T-cell (primary cell): Measurements from ENCODE around the gene KLHDC3. TPM values are rescaled to one million over a fixed set of nuclear protein-coding genes. Genes with fewer than 3 reads are reported as not detected.

ENCODE experiments used
- ATAC-seq, 4 experiments: fragments of 200-7000 bp in 3 of 4; fragments of 150-1000 bp in 1 of 4; cut with Tn5 transposase; replicated peaks in 1 of 4; 1 replicate in 3 of 4; 2 replicates in 1 of 4; pipeline ENCODE4 v1.10.0; 2021; ENCODE audit warnings: moderate library complexity in 3 of 4, mild to moderate bottlenecking in 2 of 4, moderate number of reproducible peaks in 1 of 4
- CTCF ChIA-PET, 2 donors: fragments of 300-600 bp; sonication (Branson Sonifier 250); formaldehyde crosslinking; loops; one replicate each; lab custom pipeline; 2022; ENCODE audit warnings: antibody characterized with exemption in 2 of 2; lab: Charles Lee
- POLR2A ChIA-PET, 2 donors: fragments of 300-600 bp; sonication (Branson Sonifier 250); formaldehyde crosslinking; loops; one replicate each; lab custom pipeline; 2022; ENCODE audit warnings: antibody characterized with exemption in 2 of 2; lab: Charles Lee
- DNase-seq, 35 experiments: peaks; one replicate each; pipeline versions ENCODE4 v3.0.0 to v3.0.0-alpha.2; 2013 to 2023
- H3K27ac ChIP-seq: one replicate; pipeline ENCODE4 v1.5.1; 2013; ENCODE audit warnings: low read length
- H3K27me3 ChIP-seq, 2 experiments: replicated peaks in 1 of 2; 1 replicate in 1 of 2; 2 replicates in 1 of 2; pipeline versions ENCODE4 v1.6.1 to v1.7.0; 2013; ENCODE audit warnings: low read length in 1 of 2, mixed read lengths in 1 of 2; ENCODE audit not compliant: control insufficient read depth in 2 of 2, insufficient read depth in 2 of 2; ENCODE audit errors: extremely low read depth in 1 of 2
- H3K36me3 ChIP-seq, 2 donors: 1 replicate in 1 of 2; 2 replicates in 1 of 2; pipeline versions ENCODE4 v1.6.1 to v1.7.0; 2013; ENCODE audit warnings: low read length in 1 of 2; ENCODE audit not compliant: control insufficient read depth in 2 of 2, insufficient read depth in 1 of 2; ENCODE audit errors: extremely low read depth in 1 of 2
- H3K4me1 ChIP-seq, 2 experiments: 1 replicate in 1 of 2; 2 replicates in 1 of 2; pipeline versions ENCODE4 v1.6.1 to v1.7.0; 2013; ENCODE audit warnings: low read length in 2 of 2, mixed read lengths in 1 of 2; ENCODE audit not compliant: insufficient read depth in 2 of 2, control insufficient read depth in 1 of 2; ENCODE audit errors: extremely low read depth in 1 of 2
- H3K4me3 ChIP-seq, 2 donors: 1 replicate in 1 of 2; 2 replicates in 1 of 2; pipeline versions ENCODE4 v1.5.1 to v1.7.0; 2013; ENCODE audit warnings: mild to moderate bottlenecking in 2 of 2, low read length in 1 of 2, moderate library complexity in 1 of 2; ENCODE audit not compliant: control insufficient read depth in 1 of 2; ENCODE audit errors: extremely low read depth in 1 of 2
- H3K9me3 ChIP-seq: 2 replicates; pipeline ENCODE4 v1.7.0; 2013
- H3K27ac Mint-ChIP-seq, 2 donors: one replicate each; pipeline ENCODE4 v1.8.0; 2020 to 2021; ENCODE audit warnings: mild to moderate bottlenecking in 2 of 2, mixed read lengths in 2 of 2
- H3K27me3 Mint-ChIP-seq, 2 donors: one replicate each; pipeline ENCODE4 v1.8.0; 2021 to 2022; ENCODE audit warnings: mixed read lengths in 2 of 2
- H3K36me3 Mint-ChIP-seq: one replicate; pipeline ENCODE4 v1.8.0; 2021; ENCODE audit warnings: mixed read lengths
- H3K4me1 Mint-ChIP-seq, 3 donors: one replicate each; pipeline ENCODE4 v1.8.0; 2020 to 2022; ENCODE audit warnings: mixed read lengths in 3 of 3, mild to moderate bottlenecking in 1 of 3
- H3K4me3 Mint-ChIP-seq, 3 donors: one replicate each; pipeline ENCODE4 v1.8.0; 2020 to 2022; ENCODE audit warnings: mild to moderate bottlenecking in 3 of 3, mixed read lengths in 3 of 3, moderate library complexity in 3 of 3
- H3K9me3 Mint-ChIP-seq, 3 donors: one replicate each; pipeline ENCODE4 v1.8.0; 2020 to 2022; ENCODE audit warnings: mixed read lengths in 3 of 3
- WGBS: methylation state at CpG from one replicate; pipeline ENCODE4 v1.1.5; 2013; ENCODE audit warnings: missing lambda C conversion rate; ENCODE audit not compliant: insufficient coverage; 5-methylcytosine and 5-hydroxymethylcytosine counted together
- total RNA-seq, 35 experiments: library from RNA in 6 of 35; stranded (reverse) in 6 of 35; fragments of 120-200 nt in 1 of 35; gene quantifications; one replicate each; pipeline versions ENCODE4 v1.2.1 to v1.2.4 and lab custom pipeline; 2013 to 2026

Gene KLHDC3
- total RNA-seq, 5 donors from 2014 or later (not counting 1 experiment from before 2014, with no cell fraction given): 40.5 to 75.3 (median 66.9) TPM

DNA sequence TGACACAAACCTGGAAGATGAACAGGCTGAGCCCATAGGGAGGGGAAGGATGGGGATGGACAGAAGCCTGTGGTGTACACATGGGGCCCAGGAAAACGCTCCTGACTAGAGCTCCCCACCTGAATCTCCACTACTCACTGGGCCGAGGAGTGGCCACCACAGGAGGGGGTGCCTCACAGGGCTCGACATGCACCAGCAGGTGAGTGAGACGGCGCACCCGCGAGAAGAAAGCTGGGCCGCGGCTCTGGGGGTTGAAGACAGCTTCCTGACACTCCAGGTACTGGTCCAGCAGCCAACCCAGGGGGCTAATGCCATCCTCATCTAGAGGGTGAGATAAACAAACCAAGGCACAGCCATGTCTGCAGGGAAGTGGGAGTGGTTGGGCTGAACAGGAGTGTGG lies 29.3 kb downstream of the KLHDC3 start:
- Histone ChIP-seq H3K36me3 (peaks cover 12 to 60% of the 10 kb centered on the region in 2 donors), H3K4me1 (no peaks in the 10 kb centered on the region), H3K27me3 (no peaks in the 10 kb centered on the region), H3K4me3 (no peak overlapping the region), H3K9me3 (no peaks in the 10 kb centered on the region), H3K27ac (no peak overlapping the region)
- Mint-ChIP-seq H3K36me3 (peaks cover 45% of the 10 kb centered on the region), H3K4me3 (no peak overlapping the region), H3K4me1 (no peaks in the 10 kb centered on the region), H3K9me3 (no peaks in the 10 kb centered on the region), H3K27ac (no peak overlapping the region), H3K27me3 (no peaks in the 10 kb centered on the region)
- ATAC-seq (no peak), DNase-seq (no peak)
- ChIA-PET POLR2A (no interaction called here), CTCF (interaction anchor here in 1 of 2 donors (0.9 kb wide), 1 partner anchor 472 kb away, joined by 3 read pairs; no protein-coding TSS in a partner anchor)
- 100% methylated on average over 8 of the region's 9 CpGs for WGBS

GRCh38 chr6:43045371-43045930 lies 31.4 kb downstream of the KLHDC3 start:
- Mint-ChIP-seq H3K36me3 (peaks cover 42% of the 10 kb centered on the region), H3K4me1 (peaks cover under 1 to 2% (median 2%) of the 10 kb centered on the region in 3 donors), H3K4me3 (no peak overlapping the region), H3K27me3 (no peaks in the 10 kb centered on the region), H3K27ac (no peak overlapping the region), H3K9me3 (no peaks in the 10 kb centered on the region)
- ChIA-PET CTCF (interaction anchor here in 1 of 2 donors (0.6 kb wide), 1 partner anchor 41 kb away, joined by 3 read pairs; no protein-coding TSS in a partner anchor), POLR2A (no interaction called here)
- Histone ChIP-seq H3K9me3 (no peaks in the 10 kb centered on the region), H3K4me3 (no peak overlapping the region), H3K36me3 (peaks cover 13 to 62% of the 10 kb centered on the region in 2 donors), H3K27me3 (no peaks in the 10 kb centered on the region), H3K4me1 (no peaks in the 10 kb centered on the region), H3K27ac (no peak overlapping the region)
- DNase-seq (no peak), ATAC-seq (no peak)
- 95% methylated on average over 11 of the region's 11 CpGs for WGBS

GRCh38 chr6:43047998-43048397 lies 33.9 kb downstream of the KLHDC3 start:
- Histone ChIP-seq H3K4me1 (peaks cover 0 to 19% of the 10 kb centered on the region in 2 experiments), H3K4me3 (no peak overlapping the region), H3K9me3 (no peaks in the 10 kb centered on the region), H3K27me3 (no peaks in the 10 kb centered on the region), H3K27ac (no peak overlapping the region), H3K36me3 (peaks cover 9 to 48% of the 10 kb centered on the region in 2 donors)
- WGBS: 95% methylated on average over 7 of the region's 7 CpGs
- no peaks in the 10 kb centered on the region for H3K27me3 Mint-ChIP-seq
- peaks cover 21 to 26% (median 25%) of the 10 kb centered on the region in 3 donors for H3K4me1 Mint-ChIP-seq
- no peak overlapping the region for H3K27ac Mint-ChIP-seq
- peaks cover 36% of the 10 kb centered on the region for H3K36me3 Mint-ChIP-seq
- DNase-seq: no peak
- no peak for ATAC-seq
- CTCF ChIA-PET: no interaction called here
- POLR2A ChIA-PET: no interaction called here
- H3K9me3 Mint-ChIP-seq: no peaks in the 10 kb centered on the region
- no peak overlapping the region for H3K4me3 Mint-ChIP-seq

DNA sequence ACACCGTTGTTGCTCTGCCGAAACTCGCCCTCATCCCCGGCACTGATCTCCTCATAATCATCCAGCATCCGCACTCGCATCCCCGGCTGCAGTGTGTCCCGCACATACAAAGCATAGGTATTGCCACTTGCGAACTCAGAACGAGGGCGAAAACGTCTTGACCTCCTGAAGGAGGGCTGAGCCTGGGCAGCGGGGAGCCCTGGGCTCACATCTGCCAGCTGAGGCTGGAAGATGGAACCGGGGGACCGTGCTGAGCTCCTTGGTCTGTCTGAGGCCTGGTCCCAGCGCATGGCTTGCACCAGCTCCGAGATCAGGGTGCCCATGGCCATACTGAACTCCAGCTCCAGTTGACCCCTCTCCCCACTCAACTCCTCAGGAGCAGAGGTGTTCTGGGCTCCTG lies 36.9 kb downstream of the KLHDC3 start:
- ATAC-seq (no peak), DNase-seq (no peak)
- H3K27ac Mint-ChIP-seq: peak overlapping the region; percentile 44 to 69
- peaks cover 28% of the 10 kb centered on the region for H3K36me3 Mint-ChIP-seq
- Histone ChIP-seq H3K4me3 (no peak overlapping the region), H3K9me3 (no peaks in the 10 kb centered on the region), H3K27me3 (no peaks in the 10 kb centered on the region), H3K4me1 (peaks cover 0 to 35% of the 10 kb centered on the region in 2 experiments), H3K36me3 (peaks cover 9 to 42% of the 10 kb centered on the region in 2 donors), H3K27ac (no peak overlapping the region)
- peaks cover 34 to 42% (median 37%) of the 10 kb centered on the region in 3 donors for H3K4me1 Mint-ChIP-seq
- ChIA-PET CTCF (no interaction called here), POLR2A (interaction anchor here (0.7 kb wide), 2 partner anchors 399 to 479 kb away, joined by 3 read pairs; no protein-coding TSS in a partner anchor)
- 97% methylated on average over 17 of the region's 17 CpGs for WGBS
- H3K4me3 Mint-ChIP-seq: peak overlapping the region in 1 of 3 donors; percentile 9
- H3K9me3 Mint-ChIP-seq: no peaks in the 10 kb centered on the region
- H3K27me3 Mint-ChIP-seq: no peaks in the 10 kb centered on the region

DNA sequence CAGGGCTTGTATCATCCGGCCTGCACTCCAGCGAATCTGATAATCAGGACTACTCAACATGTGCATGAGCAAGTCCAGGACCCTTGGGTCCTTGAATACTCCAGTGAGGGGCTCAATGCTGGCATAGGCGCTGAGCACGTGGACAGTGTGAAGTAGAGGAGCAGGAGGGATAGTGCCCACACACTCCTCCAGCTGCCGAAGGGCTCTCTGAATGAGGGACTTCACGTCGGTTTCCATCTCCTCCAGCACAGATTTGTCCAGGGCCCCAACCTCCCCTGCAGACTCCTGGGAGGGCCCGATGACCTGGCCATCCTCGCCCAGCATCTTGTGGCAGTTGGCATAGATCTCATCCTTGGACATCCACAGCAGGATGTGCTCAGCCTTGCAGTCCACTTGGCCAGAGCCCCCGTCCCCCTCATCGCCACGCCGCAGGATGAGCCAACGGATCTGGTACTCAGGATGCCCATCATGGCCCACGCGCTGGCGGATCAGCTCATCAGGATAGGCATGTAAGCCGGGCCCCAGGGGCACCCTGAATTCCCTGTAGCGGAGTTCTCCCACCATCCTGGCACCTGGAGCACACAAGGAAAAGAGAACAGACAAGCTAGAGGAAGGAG lies 38.3 kb downstream of the KLHDC3 start:
- POLR2A ChIA-PET: interaction anchor here in 1 of 2 donors (0.6 kb wide), 1 partner anchor 952 kb away, joined by 3 read pairs; no protein-coding TSS in a partner anchor
- H3K27me3 Mint-ChIP-seq: no peaks in the 10 kb centered on the region
- peak overlapping the region; percentile 87 to 94 (median 93) for H3K4me3 Mint-ChIP-seq
- H3K4me3 ChIP-seq: no peak overlapping the region
- H3K27me3 ChIP-seq: no peaks in the 10 kb centered on the region
- CTCF ChIA-PET: interaction anchor here in 1 of 2 donors (1.0 kb wide), 1 partner anchor 73 kb away, joined by 4 read pairs; no protein-coding TSS in a partner anchor
- no peaks in the 10 kb centered on the region for H3K9me3 ChIP-seq
- H3K27ac Mint-ChIP-seq: peak overlapping the region; percentile 93 to 95
- H3K9me3 Mint-ChIP-seq: no peaks in the 10 kb centered on the region
- H3K36me3 ChIP-seq: peaks cover 4 to 43% of the 10 kb centered on the region in 2 donors
- ATAC-seq: no peak
- 98% methylated on average over 16 of the region's 19 CpGs for WGBS
- H3K27ac ChIP-seq: no peak overlapping the region
- peaks cover 27% of the 10 kb centered on the region for H3K36me3 Mint-ChIP-seq
- H3K4me1 ChIP-seq: peaks cover 0 to 35% of the 10 kb centered on the region in 2 experiments
- peaks cover 36 to 42% (median 40%) of the 10 kb centered on the region in 3 donors for H3K4me1 Mint-ChIP-seq
- DNase-seq: no peak

DNA sequence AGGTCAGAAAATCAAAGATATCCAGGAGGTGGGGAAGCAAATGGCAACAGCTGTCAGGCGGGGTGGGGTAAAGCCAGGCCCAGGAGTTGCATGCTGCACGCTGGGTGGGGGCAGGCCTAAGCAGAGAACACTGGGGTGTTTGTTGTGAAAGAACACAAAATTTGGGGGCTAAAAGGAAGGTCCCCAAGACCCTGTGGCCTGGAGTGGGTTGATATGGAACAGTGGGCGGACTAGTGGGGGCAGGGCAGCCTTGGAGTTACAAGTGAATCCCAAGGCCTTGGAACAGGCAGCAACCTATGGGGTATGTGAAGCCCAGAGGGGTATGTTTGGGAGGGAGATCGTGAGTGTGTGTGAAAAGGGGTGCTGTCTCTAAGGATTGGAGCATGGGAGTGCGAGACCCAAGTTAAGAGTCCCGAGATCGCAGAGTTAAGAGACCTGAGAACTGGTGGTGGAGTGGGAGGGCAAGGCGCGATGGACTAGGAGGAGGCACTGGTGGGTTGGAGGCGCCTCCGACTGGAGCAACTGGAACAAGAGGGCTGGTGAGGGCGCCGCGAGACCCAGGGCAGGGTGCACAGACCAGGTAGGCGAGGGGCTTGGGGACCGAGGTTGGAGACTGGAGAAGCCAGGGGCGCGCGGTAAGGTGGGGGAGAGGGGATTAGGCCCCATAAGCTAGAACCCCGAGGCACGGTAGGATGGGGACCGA lies 38.9 kb downstream of the KLHDC3 start:
- Mint-ChIP-seq H3K4me3 (peak overlapping the region; percentile 87 to 94 (median 93)), H3K36me3 (peaks cover 25% of the 10 kb centered on the region), H3K27ac (peak overlapping the region; percentile 93 to 95), H3K4me1 (peaks cover 40 to 46% (median 45%) of the 10 kb centered on the region in 3 donors), H3K27me3 (no peaks in the 10 kb centered on the region), H3K9me3 (no peaks in the 10 kb centered on the region)
- DNase-seq (peak in 6 of 35 experiments; percentile 3 to 37 (median 14)), ATAC-seq (peak; percentile 17 to 29 (median 21))
- ChIA-PET POLR2A (interaction anchor here (0.6 to 1.2 kb wide), 3 partner anchors 34 to 952 kb away, joined by 3 to 5 read pairs (median 3); partner anchors contain the start of gene KLHDC3 (in 1 of the 2)), CTCF (interaction anchor here (0.6 to 1.8 kb wide), 4 partner anchors 30 to 109 kb away, joined by 3 to 11 read pairs (median 4); partner anchors contain the start of gene RRP36 (in 1 of the 2))
- H3K9me3 ChIP-seq: no peaks in the 10 kb centered on the region
- no peaks in the 10 kb centered on the region for H3K27me3 ChIP-seq
- peaks cover 4 to 43% of the 10 kb centered on the region in 2 donors for H3K36me3 ChIP-seq
- WGBS: 17% methylated on average over 22 of the region's 22 CpGs
- peak overlapping the region; percentile 78 for H3K27ac ChIP-seq
- H3K4me1 ChIP-seq: peaks cover 0 to 36% of the 10 kb centered on the region in 2 experiments
- H3K4me3 ChIP-seq: peak overlapping the region; percentile 73 to 87
